ENCODE data around the gene CHST2. TPM values are rescaled to one million over a fixed set of nuclear protein-coding genes. Genes with fewer than 3 reads are reported as not detected.

The CHST2 gene
- total RNA-seq, 4 donors from 2014 or later: 4.1 to 18.9 (median 12.3) TPM

GRCh38 chr3:143081365-143081764, 38.2 kb upstream of the CHST2 start:
- DNase-seq (ENCODE audit: low spot score) (no peak), ATAC-seq (ENCODE audit: low FRiP score) (no peak)
- no peak for TF ChIP-seq CTCF (IDR thresholded peaks at IDR 0.05)

- ATAC-seq (ENCODE audit: low FRiP score): no peak
- TF ChIP-seq CTCF (IDR thresholded peaks at IDR 0.05): no peak
- no peak for DNase-seq (ENCODE audit: low spot score)
Observed at GRCh38 chr3:143081844-143082778, 37.5 kb upstream of the CHST2 start.

GRCh38 chr3:143083781-143084180, 35.8 kb upstream of the CHST2 start:
- no peak for ATAC-seq (ENCODE audit: low FRiP score)
- DNase-seq (ENCODE audit: low spot score): no peak
- TF ChIP-seq CTCF (IDR thresholded peaks at IDR 0.05): no peak

GRCh38 chr3:143084856-143085731, 34.5 kb upstream of the CHST2 start:
- no peak for TF ChIP-seq CTCF (IDR thresholded peaks at IDR 0.05)
- no peak for ATAC-seq (ENCODE audit: low FRiP score)
- DNase-seq (ENCODE audit: low spot score): no peak

GRCh38 chr3:143088835-143089234, 30.7 kb upstream of the CHST2 start:
- TF ChIP-seq CTCF (IDR thresholded peaks at IDR 0.05): no peak
- ATAC-seq (ENCODE audit: low FRiP score) (no peak), DNase-seq (ENCODE audit: low spot score) (no peak)

- DNase-seq (ENCODE audit: low spot score) (no peak), ATAC-seq (ENCODE audit: low FRiP score) (no peak)
- TF ChIP-seq CTCF (IDR thresholded peaks at IDR 0.05): no peak
Observed at GRCh38 chr3:143089965-143090364, 29.6 kb upstream of the CHST2 start.

Measured in omental fat pad (tissue), 4 donors.